ENCODE measurements around the gene ZSCAN16. TPM values are rescaled to one million over a fixed set of nuclear protein-coding genes. Genes with fewer than 3 reads are reported as not detected.
A peak's percentile ranks its signal among the peaks of the same experiment; 100 is the strongest.

Gene ZSCAN16
- total and polyA plus RNA-seq, 2 of the 13 experiments (the other 11 are each of a cell fraction or from before 2014, with no cell fraction given), result 5.7 to 12.7 TPM

GRCh38 chr6:28136585-28137504 lies 12.4 kb downstream of the ZSCAN16 start (continued):
- 0 out of 2 replicates have a peak, but pooled peaks have one; percentile 40 for TF ChIP-seq HIC2 (CRISPR knock-in tag; IDR thresholded peaks at IDR 0.05; ENCODE audit: low read depth)
- peak; percentile 81 for TF ChIP-seq DR1 (CRISPR knock-in tag; IDR thresholded peaks at IDR 0.05)
- no peak for TF ChIP-seq TRIM24 (CRISPR knock-in tag; IDR thresholded peaks at IDR 0.05)
- TF ChIP-seq, protein P1, sequence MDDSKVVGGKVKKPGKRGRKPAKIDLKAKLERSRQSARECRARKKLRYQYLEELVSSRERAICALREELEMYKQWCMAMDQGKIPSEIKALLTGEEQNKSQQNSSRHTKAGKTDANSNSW (CRISPR knock-in tag; IDR thresholded peaks at IDR 0.05; ENCODE audit: borderline replicate concordance), result peak; percentile 81; the same call in 1 of the 2 replicates
- no peak for TF ChIP-seq NBN (conservative IDR thresholded peaks at IDR 0.05)
- TF ChIP-seq ZSCAN21 (CRISPR knock-in tag; IDR thresholded peaks at IDR 0.05; ENCODE audit: borderline replicate concordance), result peak; percentile 76; the same call in 1 of the 2 replicates
- TF ChIP-seq, protein P2, sequence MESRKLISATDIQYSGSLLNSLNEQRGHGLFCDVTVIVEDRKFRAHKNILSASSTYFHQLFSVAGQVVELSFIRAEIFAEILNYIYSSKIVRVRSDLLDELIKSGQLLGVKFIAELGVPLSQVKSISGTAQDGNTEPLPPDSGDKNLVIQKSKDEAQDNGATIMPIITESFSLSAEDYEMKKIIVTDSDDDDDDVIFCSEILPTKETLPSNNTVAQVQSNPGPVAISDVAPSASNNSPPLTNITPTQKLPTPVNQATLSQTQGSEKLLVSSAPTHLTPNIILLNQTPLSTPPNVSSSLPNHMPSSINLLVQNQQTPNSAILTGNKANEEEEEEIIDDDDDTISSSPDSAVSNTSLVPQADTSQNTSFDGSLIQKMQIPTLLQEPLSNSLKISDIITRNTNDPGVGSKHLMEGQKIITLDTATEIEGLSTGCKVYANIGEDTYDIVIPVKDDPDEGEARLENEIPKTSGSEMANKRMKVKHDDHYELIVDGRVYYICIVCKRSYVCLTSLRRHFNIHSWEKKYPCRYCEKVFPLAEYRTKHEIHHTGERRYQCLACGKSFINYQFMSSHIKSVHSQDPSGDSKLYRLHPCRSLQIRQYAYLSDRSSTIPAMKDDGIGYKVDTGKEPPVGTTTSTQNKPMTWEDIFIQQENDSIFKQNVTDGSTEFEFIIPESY (CRISPR knock-in tag; IDR thresholded peaks at IDR 0.05), result peak; percentile 67
- TF ChIP-seq CEBPZ (IDR thresholded peaks at IDR 0.05; ENCODE audit: low read length), result no peak
- peak; percentile 93; the same call in 1 of the 2 replicates for TF ChIP-seq ZC3H13 (CRISPR knock-in tag; IDR thresholded peaks at IDR 0.05)
- TF ChIP-seq ZNF557 (CRISPR knock-in tag; IDR thresholded peaks at IDR 0.05), result peak; percentile 79; the same call in 1 of the 2 replicates
- no peak for TF ChIP-seq MAF1 (CRISPR knock-in tag; IDR thresholded peaks at IDR 0.05; ENCODE audit: borderline replicate concordance)
- peak; percentile 90 for TF ChIP-seq MED1 (CRISPR knock-in tag; IDR thresholded peaks at IDR 0.05)
- TF ChIP-seq, protein P3, sequence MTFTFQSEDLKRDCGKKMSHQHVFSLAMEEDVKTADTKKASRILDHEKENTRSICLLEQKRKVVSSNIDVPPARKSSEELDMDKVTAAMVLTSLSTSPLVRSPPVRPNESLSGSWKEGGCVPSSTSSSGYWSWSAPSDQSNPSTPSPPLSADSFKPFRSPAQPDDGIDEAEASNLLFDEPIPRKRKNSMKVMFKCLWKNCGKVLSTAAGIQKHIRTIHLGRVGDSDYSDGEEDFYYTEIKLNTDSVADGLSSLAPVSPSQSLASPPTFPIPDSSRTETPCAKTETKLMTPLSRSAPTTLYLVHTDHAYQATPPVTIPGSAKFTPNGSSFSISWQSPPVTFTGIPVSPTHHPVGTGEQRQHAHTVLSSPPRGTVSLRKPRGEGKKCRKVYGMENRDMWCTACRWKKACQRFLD (CRISPR knock-in tag; IDR thresholded peaks at IDR 0.05; ENCODE audit: borderline replicate concordance), result peak; percentile 76; the same call in 1 of the 2 replicates
- TF ChIP-seq GATAD1 (CRISPR knock-in tag; IDR thresholded peaks at IDR 0.05), result peak; percentile 98
- peak; percentile 79 for TF ChIP-seq RBM22 (optimal IDR thresholded peaks at IDR 0.05; ENCODE audit: low read length)
- TF ChIP-seq SALL2 (CRISPR knock-in tag; IDR thresholded peaks at IDR 0.05), result peak; percentile 92
- 0 out of 2 replicates have a peak, but pooled peaks have one; percentile 28 for TF ChIP-seq U2AF2 (IDR thresholded peaks at IDR 0.05; ENCODE audit: low read depth, low read length)
- no peak for TF ChIP-seq MAFG (CRISPR knock-in tag; IDR thresholded peaks at IDR 0.05)
- peak; percentile 72 for TF ChIP-seq ZNF225 (CRISPR knock-in tag; IDR thresholded peaks at IDR 0.05)
- TF ChIP-seq ADNP (CRISPR knock-in tag; IDR thresholded peaks at IDR 0.05), result no peak
- TF ChIP-seq RBAK (CRISPR knock-in tag; IDR thresholded peaks at IDR 0.05), result peak; percentile 63; the same call in 1 of the 2 replicates
